HL-60 (cell line): Measurements from ENCODE around the gene WDR12.

Source experiments
- CTCF ChIP-seq: IDR thresholded peaks from one replicate; pipeline ENCODE4 v1.5.1; 2011; ENCODE audit warnings: low read length, control low read depth, inconsistent platforms; ENCODE audit not compliant: insufficient read depth
- POLR2AphosphoS5 ChIP-seq: IDR thresholded peaks from 2 replicates; pipeline ENCODE4 v1.6.1; 2012; ENCODE audit warnings: low read depth

DNA sequence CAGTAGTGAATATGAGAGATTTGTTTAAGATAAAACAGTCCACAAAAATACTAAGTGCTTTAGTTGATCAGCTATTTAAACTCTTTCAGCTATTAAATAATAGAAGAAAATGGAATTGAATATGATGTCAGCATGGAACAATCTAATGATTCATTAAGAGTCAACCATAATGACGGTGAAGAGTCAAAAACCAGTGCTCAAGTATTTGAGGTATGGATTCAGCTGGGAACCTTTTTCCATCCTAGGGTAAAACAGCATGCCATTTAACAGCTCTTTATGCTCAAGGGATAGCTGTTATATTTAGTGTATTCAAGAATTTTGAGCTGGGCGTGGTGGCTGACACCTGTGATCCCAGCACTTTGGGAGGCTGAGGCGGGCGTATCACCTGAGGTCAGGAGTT lies 30.3 kb upstream of the WDR12 start:
- TF ChIP-seq CTCF (no peak), POLR2AphosphoS5 (no peak)
